GM19452 (cell line): ENCODE measurements around the gene CHCHD3.
A peak's percentile ranks its signal among the peaks of the same experiment; 100 is the strongest.

Experiments
- ATAC-seq: cut with Tn5 transposase; IDR thresholded peaks from one replicate; pipeline ENCODE4 v1.9.1; 2021; ENCODE audit not compliant: unreplicated experiment

CHCHD3 gene

DNA sequence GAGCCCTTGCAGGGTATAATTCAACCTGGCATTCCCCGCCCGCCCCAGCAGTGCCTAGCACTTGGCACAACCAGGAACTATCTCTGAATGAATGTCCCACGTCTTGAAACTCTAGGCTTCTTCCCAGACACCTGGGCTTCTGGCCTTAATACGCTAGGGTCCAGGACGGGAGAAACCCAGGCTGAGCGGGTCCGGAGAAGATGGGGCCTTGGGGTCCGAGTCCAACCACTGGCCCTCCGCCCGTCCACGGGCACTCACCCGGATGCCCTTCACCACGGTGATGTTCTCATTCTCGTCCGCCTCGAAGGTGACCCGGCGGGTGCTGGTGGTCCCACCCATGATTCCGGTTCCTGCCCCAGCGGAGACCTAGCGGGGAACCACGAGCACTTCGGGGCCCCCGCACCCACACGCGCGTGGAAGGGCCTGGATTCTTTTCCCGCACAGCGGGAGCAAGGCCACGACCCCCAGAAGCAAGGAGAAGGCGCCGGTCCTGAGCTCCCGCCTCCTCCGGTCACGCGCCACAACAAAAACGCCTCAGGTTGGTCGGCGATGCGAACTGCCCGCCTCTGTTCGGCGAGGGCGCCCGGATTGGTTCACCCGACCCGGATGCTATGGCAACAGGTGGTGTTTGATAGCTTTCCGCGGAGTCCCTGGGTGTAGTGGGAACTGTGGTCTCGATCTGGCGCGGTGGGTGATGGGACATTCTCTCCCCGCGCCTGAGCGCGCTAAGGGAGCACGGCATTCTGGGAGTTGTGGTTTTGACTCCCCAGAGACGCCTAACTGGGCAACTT, at the start of gene CHCHD3:
CHCHD3 (minus strand) TSS at position 492 of the 791 bp plus-strand sequence; CDS start at position 339, 153 bp downstream.
- peak; percentile 100 for ATAC-seq

DNA sequence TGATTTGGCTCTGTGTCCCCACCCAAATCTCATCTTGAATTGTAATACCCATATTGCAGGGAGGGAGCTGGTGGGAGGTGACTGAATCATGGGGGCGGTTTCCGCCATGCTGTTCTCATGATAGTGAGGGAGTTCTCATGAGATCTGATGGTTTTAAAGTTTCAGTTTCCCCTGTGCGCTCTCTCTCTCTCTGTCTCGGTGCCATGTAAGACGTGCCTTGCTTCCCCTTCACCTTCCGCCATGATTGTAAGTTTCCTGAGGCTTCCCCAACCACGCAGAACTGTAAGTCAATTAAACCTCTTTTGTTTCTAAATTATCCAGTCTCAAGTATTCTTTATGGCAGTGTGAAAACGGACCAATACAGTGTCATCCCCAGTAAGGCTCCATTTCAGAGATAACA, 48.3 kb upstream of the CHCHD3 start:
- no peak for ATAC-seq

DNA sequence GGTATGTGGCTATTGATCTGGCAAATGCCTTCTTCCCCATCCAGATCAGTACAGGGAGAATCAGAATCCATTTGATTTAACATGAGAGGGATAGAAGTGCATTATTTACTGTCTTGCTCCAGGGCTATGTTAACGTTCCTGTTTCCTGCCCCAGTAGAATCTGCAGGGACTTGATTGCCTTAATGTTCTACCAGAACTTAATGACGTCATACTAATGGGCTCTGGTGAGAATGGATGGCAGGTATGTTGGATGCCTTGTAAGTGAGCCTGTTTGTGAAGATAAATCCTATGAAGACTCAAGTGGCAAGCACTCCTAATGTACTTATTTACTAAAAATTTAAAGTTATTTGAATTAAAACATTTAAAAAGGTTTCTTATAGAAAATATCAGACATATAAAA, 44.5 kb upstream of the CHCHD3 start:
- ATAC-seq = no peak

DNA sequence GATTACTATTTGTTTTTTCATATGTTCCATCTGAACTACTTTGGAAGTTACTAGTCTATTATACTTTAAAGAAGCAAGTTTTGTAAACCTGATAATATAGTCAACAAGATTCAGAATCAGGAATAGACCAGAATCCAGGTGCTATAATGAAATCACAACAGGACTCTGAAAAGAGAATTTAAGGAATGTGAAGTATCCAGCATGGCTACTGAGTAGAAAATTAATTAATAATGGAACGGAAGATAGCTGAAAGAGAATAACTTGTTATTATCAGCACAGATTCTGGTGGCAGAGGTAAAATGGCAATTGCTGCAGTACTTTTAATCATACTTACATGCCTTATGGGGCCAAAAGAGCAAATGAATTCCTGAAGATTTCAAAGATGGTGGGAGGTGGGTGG, 43.1 kb upstream of the CHCHD3 start:
- ATAC-seq = no peak

DNA sequence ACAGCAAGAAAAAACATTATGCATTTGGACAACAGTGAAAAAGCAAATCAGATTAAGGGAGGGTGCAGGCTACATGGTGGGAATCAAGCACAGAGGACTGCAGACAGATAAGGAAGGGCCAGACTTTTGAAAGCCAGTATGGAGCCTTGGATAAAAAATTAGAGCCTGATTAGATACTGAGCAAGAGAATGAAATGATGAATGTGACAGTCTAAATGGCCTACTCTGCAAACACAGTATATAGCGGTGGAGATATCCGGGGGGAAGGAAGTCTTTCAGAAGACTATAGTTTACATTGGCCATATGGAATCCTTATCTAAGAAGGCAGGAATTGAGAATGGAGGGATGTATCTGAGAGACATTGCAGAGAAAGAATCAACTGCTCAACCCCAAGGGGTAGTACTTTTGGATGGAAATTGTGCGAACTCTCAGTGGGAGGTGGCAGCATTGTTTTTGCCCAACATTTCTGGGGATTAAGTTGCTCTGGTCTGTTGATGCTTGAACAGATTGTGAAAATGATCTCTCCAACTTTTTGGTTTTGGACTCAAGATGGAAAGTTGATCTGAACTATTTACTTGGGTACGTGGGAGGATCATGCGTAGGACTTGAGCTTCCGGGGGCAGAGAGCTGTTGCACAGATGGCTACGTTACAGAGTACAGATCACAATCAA, 39.4 kb upstream of the CHCHD3 start:
- ATAC-seq = no peak

DNA sequence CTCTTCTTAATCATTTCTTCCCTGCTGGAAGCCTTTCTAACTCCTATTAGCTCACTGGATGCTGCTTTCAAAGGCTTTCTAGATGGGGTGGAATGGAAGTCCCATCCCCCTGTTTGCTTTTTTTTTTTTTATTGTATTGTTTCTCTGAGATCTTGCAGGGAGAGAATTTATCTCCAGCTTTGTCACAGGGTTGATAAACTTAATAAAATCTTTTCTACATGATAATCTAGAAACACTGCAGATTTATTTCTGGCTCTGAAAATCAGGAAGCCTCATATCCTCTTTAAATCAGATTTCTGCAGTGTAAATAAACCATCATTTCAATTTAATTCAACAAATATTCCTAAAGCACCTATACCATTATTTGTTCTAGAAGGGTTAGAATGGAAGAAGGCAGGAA, 37.2 kb upstream of the CHCHD3 start:
- no peak for ATAC-seq

DNA sequence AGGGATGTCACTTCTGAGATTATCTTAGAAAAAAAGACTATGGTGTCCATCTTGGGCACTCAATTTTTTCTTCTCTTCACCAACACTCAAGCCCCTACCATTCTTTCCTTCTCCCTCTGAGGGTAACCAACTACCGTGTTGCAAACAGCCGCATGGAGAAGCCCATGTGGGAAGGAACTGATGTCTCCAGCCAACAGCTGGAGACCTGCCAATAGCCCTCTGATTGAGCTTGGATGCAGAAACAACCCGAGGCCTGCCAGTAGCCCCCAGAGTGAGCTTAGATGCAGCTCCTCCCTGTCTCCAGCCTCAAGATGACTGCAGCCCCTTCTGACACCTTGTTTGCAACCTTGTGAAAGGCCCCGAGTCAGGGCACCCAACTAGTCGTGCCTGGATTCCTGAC, 36.4 kb upstream of the CHCHD3 start:
- ATAC-seq = no peak

DNA sequence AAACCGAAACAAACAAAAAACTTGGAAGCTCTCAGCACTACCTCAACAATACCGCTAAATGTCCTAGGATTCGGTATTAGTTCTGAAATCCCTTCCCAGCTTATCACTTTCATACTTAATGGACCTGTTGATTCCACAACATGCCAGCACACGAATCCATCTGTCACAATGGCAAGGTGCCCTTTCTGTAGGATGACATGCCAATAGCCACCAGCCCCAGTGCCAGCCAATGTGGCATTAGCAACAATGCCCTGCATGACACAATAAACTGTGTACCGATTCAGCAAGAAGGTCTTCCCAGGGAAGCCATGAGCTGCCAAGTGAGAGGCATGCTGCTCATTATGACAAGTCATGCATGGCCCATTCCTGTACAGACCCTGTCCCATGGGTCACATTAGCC, 35.6 kb upstream of the CHCHD3 start:
- ATAC-seq = no peak

DNA sequence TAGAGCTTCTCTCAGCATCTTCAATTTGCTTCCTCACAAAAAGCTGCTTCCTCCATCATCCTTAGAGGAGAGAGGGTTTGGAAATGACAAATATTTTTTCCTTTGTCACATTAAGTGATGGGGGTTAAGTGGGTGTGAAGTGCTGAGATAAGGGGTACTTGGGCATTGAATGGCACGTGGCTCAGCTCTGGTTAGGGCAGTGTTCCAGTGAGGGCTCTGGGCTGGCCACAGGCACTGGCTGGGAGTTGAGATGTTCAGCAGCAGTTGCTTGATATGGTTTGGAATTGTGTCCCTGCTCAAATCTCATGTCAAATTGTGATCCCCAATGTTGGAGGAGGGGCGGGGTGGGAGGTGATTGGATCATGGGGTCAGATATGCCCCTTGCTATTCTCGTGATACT, 33.7 kb upstream of the CHCHD3 start:
- no peak for ATAC-seq

DNA sequence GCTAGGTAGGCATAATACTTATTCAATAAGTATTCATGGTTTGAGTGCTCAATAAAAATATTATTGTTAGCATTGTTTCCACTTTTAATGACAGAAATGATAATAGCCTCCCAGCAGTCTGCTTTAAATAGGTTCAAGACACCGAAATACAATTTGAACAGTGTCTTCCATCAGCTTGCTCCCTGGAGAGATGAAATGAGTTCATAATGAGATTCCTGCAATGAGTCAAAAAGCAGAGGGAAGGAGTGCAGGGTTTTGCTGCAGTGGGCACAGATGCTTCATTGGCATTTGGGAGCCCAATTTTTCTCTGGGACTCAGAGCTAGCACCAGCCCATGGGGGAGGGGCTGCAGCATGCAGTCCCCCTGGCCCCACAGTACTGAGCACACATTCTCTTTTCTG, 32.6 kb upstream of the CHCHD3 start:
- ATAC-seq = no peak

DNA sequence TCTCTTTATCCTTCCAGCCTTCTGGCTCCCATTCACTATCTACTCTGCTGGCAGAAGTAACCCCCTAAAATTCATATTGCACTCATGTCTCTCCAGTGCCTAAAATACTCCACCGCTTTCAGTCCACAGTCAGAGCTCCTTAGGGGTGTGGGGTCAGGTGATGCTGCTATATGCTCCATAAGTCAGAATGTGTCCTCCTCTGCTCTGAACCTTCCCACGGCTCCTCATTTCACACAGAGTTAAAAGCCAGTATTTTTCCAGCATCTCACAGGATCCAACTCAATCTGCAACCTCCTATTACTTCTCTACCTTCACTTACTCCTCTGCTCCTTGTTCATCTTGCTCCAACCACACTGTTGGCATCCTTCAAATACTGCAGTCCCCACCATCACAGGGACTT, 31.1 kb upstream of the CHCHD3 start:
- ATAC-seq = no peak

DNA sequence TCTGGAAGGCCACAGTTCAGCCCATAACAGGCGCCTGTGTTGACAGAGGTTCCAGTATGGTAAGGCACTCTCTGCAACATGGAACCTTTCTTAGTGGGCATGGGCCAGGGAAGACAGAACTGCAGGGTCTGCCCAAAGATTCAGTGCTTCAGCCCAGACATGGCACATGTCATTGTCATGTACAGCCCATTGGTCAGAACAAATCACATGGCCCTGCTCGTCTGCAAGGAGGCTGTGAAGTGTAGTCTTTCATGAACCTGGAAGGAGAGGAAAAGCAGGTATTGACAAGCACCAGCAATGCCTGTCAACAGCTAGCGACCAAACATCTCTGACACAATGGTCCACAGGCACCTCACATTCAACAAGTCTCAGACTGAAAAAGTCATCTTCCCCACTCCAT, 30.4 kb upstream of the CHCHD3 start:
- ATAC-seq = no peak

DNA sequence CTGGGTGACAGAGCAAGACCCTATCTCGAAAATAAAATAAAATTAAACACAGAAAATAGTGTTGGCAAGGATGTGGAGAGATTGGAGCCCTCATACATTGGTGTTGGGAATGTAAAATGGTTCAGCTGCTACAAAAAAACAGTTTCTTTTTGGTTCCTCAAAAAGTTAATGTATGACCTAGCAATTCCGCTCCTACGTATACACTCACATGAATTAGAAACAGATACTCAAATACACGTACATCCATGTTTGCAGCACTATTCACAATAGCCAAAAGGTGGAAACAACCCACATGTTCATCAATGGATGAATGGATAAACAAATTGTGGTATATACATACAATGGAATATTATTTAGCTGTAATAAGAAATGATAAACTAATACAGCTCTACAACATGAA, 28.4 kb upstream of the CHCHD3 start:
- no peak for ATAC-seq

DNA sequence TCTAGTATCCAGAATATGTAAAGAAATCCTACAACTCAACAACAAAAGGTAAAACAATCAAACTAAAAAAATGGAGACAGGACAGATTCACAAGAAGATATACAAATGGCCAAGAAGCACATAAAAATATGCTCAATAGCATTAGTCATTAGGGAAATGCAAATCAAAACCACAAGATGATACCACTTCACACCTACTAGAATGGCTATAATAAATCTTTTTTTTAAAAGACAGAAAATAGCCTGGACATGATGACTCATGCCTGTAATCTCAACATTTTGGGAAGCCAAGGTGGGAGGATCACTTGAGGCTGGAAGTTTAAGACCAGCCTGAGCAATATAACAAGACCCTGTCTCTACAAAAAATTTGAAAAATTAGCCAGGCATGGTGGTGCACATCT, 27.9 kb upstream of the CHCHD3 start:
- ATAC-seq = no peak

DNA sequence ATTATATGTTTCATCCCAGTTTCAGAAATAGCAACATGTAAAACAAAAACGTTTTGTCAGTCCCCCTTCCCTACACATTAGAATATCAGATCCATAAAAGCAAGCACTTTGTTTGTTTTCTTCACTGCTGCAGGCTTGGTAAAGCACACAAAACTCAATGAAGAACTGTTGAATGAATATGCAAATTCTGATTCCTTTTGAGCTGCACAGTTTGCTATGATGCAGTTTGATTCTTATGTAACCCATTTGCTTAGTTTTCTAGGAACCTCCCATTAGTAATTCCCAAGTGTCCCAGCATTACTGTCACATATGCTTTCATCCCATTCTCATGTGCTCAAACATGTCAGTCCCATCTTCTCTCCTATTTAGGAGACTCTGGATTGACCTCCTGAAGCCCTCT, 26.1 kb upstream of the CHCHD3 start:
- ATAC-seq = no peak

DNA sequence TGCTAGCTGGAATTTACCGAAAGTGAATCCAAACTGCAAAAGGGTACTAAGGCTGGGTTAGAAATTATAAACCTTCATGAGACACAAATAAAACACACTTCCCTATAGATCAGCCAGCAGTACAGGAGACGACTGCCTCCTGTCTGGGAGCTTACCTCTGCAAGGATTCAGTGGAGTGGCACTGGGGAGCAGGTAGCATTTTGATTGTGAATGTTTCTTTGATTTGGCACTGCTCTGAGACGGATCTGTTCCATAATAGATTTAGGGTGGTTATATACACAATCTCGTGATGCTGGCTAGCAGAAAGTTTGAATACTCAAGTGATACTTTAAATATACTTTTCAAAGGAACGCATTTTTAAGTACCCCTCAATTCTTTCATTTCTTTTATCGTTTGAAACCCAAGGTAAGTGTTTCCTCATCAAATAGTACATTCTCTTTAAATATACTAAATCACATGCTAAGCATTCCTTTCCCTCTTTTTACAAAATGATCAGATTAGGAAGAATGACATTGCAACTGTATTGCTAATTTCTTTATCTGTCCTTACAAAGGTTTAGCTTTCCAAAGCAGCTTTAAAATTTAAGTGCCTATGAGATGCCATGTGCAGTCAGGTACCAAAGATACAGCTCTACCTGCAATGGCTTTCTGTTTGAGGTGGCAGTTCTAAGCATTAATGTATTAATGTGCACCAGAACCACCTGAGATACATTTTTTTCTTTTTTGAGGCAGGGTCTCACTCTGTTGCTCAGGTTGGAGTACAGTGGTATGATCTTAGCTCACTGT, 20.6 kb upstream of the CHCHD3 start:
- ATAC-seq = no peak

DNA sequence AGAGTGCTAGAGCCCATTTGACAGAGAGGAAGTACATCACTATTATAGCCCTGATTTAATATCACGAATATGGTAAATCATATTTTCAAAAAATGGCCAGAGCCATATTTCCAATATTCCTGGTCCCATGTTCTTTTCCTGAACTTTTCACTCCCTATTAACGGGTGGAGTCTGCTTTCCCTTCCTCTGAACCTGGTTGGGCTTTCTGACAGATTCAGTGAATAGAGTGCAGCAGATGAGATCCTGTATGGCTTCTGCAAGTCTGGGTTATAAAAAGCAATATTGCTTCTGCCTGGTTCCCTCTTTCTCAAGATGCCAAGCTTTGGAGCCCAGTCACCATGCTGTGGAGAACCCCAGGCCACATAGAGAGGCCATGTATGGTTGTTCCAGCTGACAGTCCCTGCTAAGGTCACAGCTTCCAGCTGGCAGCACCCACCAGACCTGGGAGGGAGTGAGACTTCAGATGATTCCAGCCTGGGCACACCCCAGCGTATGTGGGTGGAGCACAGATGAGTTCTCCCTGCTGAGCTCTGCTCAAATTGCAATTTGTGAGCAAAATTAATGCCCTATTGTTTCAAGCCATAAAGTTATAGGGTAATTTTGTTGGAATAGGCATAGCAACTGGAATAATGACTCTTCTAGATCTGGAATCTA, 17.9 kb upstream of the CHCHD3 start:
- no peak for ATAC-seq

DNA sequence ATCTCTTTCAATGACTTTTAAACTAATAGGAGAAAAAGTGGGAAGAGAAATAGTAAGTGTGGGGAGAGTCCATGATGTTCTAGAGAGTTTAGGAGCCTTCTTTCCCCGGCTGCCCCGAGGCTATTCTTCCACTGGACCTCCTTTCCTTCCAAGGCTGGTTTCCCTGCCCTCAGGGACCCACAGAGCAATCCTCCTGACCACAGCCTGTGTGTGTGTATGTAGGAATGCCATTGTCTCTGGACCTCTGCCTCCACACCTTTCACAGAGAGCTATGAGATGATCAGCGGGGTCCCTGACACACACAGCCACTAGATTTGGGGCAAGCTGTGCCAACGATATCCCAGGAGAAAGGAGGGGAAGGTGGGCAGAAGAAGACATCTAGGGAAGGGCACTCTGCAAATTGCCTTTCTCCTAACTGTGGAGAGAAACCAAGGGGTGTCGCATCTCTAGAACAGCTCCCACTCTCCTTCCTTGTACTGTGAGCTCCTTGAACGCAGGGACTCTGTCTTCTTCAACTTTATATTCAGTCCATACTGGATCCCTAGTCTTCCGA, 13.3 kb upstream of the CHCHD3 start:
- ATAC-seq = no peak

DNA sequence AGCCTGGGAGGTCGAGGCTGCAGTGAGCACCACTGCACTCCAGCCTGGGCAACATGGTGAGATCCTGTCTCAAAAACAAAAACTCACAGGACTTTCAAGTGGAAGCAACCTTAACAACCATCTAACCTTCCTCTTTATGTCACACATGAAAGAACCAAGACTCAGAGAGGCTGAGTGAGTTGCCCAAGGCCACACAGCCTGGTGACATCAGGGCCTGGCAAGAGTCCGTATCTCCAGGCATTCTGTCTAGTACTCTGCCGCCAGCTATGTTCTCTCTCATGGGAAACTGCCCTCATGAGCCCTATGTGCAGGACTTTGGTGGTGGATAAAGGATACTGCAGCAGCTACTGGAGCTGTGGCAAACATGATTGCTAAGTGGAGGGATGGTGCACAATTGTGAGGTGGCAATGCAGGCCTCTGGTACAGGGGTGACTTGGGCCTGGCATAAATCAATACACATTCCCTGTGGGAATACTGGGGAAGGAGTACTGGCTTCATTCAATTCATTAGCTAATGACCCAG, 10.1 kb upstream of the CHCHD3 start:
- no peak for ATAC-seq

DNA sequence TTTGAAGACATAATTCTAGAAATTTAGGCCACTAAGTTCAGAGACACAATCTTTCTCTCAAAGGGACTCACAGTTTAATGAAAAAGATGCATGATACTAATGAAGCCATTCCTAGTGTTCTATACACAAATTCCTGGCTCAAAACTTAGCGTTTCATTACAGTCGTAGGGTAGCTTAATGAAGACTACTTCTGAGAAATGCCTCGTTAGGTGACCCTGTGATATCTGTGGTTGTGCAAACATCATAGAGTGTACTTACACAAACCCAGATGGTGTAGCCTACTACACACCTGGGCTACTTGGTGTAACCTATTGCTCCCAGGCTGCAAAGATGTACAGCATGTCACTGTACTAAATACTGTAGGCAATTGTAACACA, 488 bp upstream of the CHCHD3 start:
- ATAC-seq = no peak

DNA sequence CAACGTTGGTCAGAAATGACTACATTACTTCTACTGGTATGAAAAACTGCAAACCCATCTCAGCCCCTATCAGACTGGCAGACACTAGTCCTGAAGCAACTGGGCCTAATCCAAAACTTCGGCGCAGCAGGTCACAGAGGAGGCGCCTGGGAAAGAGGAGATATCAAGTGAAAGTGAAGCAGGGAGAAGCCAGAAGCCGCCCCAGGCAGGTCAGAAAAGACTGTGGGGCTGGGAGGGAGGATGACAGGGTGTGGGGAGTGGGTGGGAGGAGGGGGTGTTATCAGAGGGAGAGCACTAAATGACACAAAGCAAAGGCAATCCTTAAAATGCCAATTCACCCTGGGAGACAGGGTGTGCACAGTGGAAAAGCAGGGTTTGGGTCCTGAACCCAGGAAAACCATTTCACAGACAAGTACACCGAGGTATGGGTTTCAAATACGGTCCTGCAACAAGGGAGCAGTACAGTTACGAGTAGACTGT, 731 bp downstream of the CHCHD3 start:
- no peak for ATAC-seq
